ENCODE measurements around the gene SLC9B1. TPM values are rescaled to one million over a fixed set of nuclear protein-coding genes. Genes with fewer than 3 reads are reported as not detected.

SLC9B1 gene
- total RNA-seq, 4 donors from 2014 or later = 0.30 to 1.4 (median 0.51) TPM

GRCh38 chr4:102862747-102863146 lies 156.8 kb downstream of the SLC9B1 start:
- intact Hi-C loops (cut with DNase I; ENCODE audit: low total_unique reads) = no loop called here
- H3K4me3 ChIP-seq (ENCODE audit: low read depth, poor library complexity, severe bottlenecking) = no peak overlapping the region
- 90 to 96% methylated on average over 1 of the region's 1 CpG for WGBS, 2 donors
- DNase-seq (ENCODE audit: low spot score in 2 of 2) = no peak
- TF ChIP-seq, protein P1, sequence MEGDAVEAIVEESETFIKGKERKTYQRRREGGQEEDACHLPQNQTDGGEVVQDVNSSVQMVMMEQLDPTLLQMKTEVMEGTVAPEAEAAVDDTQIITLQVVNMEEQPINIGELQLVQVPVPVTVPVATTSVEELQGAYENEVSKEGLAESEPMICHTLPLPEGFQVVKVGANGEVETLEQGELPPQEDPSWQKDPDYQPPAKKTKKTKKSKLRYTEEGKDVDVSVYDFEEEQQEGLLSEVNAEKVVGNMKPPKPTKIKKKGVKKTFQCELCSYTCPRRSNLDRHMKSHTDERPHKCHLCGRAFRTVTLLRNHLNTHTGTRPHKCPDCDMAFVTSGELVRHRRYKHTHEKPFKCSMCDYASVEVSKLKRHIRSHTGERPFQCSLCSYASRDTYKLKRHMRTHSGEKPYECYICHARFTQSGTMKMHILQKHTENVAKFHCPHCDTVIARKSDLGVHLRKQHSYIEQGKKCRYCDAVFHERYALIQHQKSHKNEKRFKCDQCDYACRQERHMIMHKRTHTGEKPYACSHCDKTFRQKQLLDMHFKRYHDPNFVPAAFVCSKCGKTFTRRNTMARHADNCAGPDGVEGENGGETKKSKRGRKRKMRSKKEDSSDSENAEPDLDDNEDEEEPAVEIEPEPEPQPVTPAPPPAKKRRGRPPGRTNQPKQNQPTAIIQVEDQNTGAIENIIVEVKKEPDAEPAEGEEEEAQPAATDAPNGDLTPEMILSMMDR (IDR thresholded peaks at IDR 0.05) = no peak
- TF ChIP-seq POLR2A (IDR thresholded peaks at IDR 0.05) = no peak

- no peak overlapping the region for H3K4me3 ChIP-seq (ENCODE audit: low read depth, poor library complexity, severe bottlenecking)
- no peak for DNase-seq (ENCODE audit: low spot score in 2 of 2)
- no peak for TF ChIP-seq POLR2A (IDR thresholded peaks at IDR 0.05)
- TF ChIP-seq, protein P1 (IDR thresholded peaks at IDR 0.05) = no peak
- intact Hi-C loops (cut with DNase I; ENCODE audit: low total_unique reads) = no loop called here
- WGBS, 2 donors = 92% methylated on average over 1 of the region's 1 CpG
Measured at GRCh38 chr4:102862016-102862415, 157.5 kb downstream of the SLC9B1 start.

DNA sequence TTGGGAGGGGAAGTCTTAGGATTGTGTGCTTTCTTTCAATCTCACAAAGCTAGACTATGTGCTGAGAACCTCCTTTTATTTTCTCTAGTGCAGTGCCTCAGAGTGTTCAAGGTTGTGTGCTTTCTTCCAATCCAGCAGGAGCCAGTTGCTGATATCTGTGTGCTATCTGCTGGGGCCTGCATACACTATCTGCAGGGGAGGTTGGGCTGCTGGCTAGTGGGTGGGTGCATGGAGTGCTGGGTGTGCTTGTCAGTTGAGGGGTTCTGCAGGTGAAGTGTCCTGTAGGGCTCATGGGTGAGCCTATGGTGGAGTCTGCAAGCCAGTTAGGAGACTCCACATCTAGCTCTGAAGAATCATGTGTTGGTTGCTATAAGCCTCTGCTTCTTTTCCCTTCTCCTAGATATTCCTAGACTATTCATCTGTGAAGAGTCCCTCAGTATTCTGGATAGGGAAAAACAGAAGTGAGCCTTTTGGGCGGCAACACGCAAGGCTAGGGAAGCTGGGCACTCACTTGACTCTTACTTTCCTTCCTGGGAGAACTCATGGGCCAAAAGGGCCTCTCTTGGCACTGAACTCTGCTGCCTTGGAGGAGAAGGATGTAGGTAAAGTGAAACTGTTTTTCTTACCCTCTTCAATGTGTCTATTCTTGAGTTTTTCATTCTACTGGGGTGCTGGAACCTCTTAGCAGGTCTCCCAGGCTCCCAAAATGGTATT lies 158.7 kb downstream of the SLC9B1 start:
- intact Hi-C loops (cut with DNase I; ENCODE audit: low total_unique reads) = no loop called here
- no peak for TF ChIP-seq POLR2A (IDR thresholded peaks at IDR 0.05)
- TF ChIP-seq, protein P1 (IDR thresholded peaks at IDR 0.05) = no peak
- DNase-seq (ENCODE audit: low spot score in 2 of 2) = no peak
- WGBS, 2 donors = 92 to 96% methylated on average over 2 of the region's 2 CpGs
- H3K4me3 ChIP-seq (ENCODE audit: low read depth, poor library complexity, severe bottlenecking) = no peak overlapping the region

DNA sequence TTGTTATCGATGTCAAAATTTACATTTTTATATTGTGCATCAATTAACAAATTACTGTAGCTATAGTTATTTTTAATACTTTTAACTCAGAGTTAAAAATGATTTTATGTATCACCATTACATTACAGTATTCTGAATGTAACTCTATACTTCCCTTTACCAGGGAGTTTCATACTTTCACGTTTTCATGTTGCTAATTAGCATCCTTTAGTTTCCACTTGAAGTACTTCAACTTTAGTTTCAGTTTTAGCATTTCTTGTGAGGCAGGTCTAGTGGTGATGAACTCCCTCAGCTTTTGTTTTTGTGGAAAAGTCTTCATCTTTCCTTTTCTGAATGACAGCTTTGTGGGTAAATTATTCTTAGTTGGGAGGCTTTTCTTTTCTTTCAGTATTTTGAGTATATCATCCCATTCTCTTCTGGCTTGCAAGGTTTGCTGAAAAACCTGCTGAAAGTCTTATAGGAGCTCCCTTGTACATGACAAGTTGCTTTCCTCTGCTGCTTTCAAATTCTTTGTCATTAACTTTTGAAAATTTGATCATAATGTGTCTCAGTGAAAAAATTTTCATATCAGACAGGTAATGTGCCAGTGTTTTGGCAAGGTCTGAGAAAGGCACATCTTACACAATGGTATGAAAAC lies 160.6 kb downstream of the SLC9B1 start:
- H3K4me3 ChIP-seq (ENCODE audit: low read depth, poor library complexity, severe bottlenecking) = no peak overlapping the region
- TF ChIP-seq POLR2A (IDR thresholded peaks at IDR 0.05) = no peak
- TF ChIP-seq, protein P1 (IDR thresholded peaks at IDR 0.05) = no peak
- WGBS, 2 donors = 83 to 91% methylated on average over 2 of the region's 2 CpGs
- intact Hi-C loops (cut with DNase I; ENCODE audit: low total_unique reads) = no loop called here
- no peak for DNase-seq (ENCODE audit: low spot score in 2 of 2)

Other genes starting within 250 kb of the SLC9B1 start
- 100 to 1,000 TPM; 391 to 497 (median 418) TPM for gene UBE2D3, start 192.2 kb downstream of the SLC9B1 start, total RNA-seq
- 10 to 100 TPM in 3 of 4 donors, 1 to 10 TPM in 1; 5.5 to 12.0 (median 11.3) TPM for gene CISD2, start 150.7 kb downstream of the SLC9B1 start, total RNA-seq
- gene SLC9B2, start 57.1 kb upstream of the SLC9B1 start, total RNA-seq = 1 to 10 TPM; 1.3 to 4.3 (median 2.8) TPM
- gene BDH2, start 80.1 kb upstream of the SLC9B1 start, total RNA-seq = 10 to 100 TPM; 29.9 to 44.5 (median 38.9) TPM
- 1 to 10 TPM in 3 of 4 donors, under 1 TPM in 1; 0.80 to 1.7 (median 1.4) TPM for gene CENPE, start 178.6 kb upstream of the SLC9B1 start, total RNA-seq

All from lower leg skin (tissue), 4 donors.